Peyer's patch (tissue), 4 donors: ENCODE measurements around the gene FN3K.

Experiments used
- CTCF ChIP-seq, 6 experiments: fragments of 450-650 bp in 4 of 6; fragments of 200-600 bp in 2 of 6; sonication (generic) in 1 of 6; IDR thresholded peaks; one replicate each; pipeline ENCODE4 v1.5.1; 2017 to 2019; ENCODE audit warnings: antibody characterized with exemption in 6 of 6, mild to moderate bottlenecking in 3 of 6, moderate library complexity in 1 of 6
- POLR2A ChIP-seq, 2 donors: fragments of 450-650 bp; IDR thresholded peaks; one replicate each; pipeline ENCODE4 v1.5.1; 2017; ENCODE audit warnings: antibody characterized with exemption in 2 of 2, mild to moderate bottlenecking in 2 of 2, moderate library complexity in 2 of 2

GRCh38 chr17:82790391-82790790 is 55.0 kb downstream of the FN3K start:
- no peak for TF ChIP-seq POLR2A (IDR thresholded peaks at IDR 0.05)
- no peak for TF ChIP-seq CTCF (IDR thresholded peaks at IDR 0.05)
